Measurements from ENCODE around the gene DNAH10. TPM values are rescaled to one million over a fixed set of nuclear protein-coding genes. Genes with fewer than 3 reads are reported as not detected.
"Not testable (repeated sequence)": the region's sequence is repeated elsewhere in the genome, so short reads cannot be mapped to it uniquely, and the experiment has no call there.

Gene DNAH10
- total RNA-seq, 1 experiment from 2014 or later = 0.74 TPM

DNA sequence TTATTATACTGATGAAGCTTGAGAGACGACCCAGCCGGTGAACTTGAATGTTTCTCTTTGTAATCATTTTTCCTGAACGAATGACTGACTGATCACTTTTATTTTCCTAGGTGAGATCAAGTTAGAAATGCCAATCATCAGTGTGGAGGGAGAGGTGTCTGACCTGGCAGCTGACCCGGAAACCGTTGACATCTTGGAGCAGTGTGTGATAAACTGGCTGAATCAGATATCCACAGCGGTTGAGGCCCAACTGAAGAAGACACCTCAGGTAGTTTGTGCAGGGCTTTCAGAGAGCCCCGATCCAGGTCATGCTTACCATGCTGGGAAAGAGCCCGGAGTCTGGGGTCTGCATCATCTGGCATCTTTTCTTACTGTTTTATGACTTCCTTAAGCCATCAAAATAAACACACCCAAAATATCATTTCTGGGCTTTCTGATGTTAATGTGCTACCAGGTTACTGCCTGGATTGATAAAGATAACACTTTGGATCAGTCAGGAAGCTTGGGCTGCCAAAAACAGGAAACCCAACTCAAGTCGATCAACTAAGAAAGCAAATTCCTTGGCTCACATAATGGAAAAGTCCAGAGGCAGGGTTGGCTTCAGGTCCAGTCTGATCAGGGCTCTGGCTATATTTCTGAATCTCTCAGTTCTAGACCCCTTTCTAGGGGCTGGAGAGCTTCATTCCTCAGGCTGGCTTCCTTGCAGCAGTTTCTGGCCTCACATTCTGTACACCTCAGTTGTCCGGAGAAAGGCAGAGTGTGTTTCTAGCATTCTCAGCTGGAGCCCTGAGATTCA is 21.1 kb downstream of the DNAH10 start:
- no peak for DNase-seq (ENCODE audit: low read depth)
- in situ Hi-C loops (cut with HindIII; ENCODE audit: low pct_unique_long_range_greater_than_20kb, low sequenced_read_pairs) = no loop called here

DNA sequence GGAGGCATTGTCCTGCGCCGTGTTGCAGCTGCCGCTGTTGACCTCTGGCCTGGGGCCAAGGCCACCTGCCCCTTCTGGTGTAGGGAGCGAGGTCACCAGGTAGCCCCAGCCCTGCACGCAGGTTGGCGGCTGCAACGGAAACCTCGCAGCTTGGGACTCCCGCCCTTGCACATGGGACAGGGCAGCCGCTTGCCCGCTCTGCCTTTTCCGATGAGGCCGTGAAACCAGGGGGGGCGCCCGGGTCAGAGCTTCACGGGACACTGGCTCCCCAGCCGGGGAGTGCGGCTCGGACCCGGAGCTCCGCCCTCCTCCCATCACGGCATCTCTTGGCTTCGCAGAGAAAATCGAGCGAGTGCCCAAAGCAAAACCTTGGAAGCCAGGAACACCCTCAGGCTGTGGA is 25.4 kb downstream of the DNAH10 start:
- in situ Hi-C loops (cut with HindIII; ENCODE audit: low pct_unique_long_range_greater_than_20kb, low sequenced_read_pairs) = no loop called here
- no peak for DNase-seq (ENCODE audit: low read depth)

DNA sequence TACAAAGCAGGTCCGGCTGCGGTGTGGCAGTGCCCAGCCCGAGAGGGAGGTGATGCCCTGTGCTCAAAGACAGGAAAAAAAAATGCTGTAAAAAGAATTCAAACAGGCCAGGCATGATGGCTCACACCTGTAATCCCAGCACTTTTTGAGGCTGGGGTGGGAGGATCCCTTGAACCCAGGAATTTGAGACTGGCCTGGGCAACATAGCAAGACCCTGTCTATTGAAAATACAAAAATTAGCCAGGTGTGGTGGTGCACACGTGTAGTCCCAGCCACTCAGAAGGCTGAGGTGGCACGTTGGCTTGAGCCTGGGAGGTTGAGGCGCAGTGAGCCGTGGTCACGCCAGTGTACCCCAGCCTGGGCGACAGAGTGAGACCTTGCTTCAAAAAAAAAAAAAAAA is 26.4 kb downstream of the DNAH10 start:
- in situ Hi-C loops (cut with HindIII; ENCODE audit: low pct_unique_long_range_greater_than_20kb, low sequenced_read_pairs) = no loop called here
- DNase-seq (ENCODE audit: low read depth) = no peak

DNA sequence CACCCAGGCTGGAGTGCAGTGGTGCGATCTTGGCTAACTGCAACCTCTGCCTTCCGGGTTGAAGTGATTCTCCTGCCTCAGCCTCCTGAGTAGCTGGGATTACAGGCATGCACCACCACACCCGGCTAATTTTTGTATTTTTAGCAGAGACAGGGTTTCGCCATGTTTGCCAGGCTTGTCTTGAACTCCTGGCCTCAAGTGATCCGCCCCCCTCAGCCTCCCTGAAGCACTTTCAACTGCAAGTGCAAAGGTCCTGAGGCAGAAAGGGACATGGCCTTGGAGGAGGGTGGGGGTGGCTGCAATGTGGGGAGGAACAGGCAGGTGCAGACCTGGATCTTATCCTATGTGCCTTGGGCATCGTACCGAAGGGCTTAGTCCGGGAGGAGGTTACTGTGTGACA is 27.3 kb downstream of the DNAH10 start:
- DNase-seq (ENCODE audit: low read depth); in situ Hi-C loops (cut with HindIII; ENCODE audit: low pct_unique_long_range_greater_than_20kb, low sequenced_read_pairs): not testable (repeated sequence)

DNA sequence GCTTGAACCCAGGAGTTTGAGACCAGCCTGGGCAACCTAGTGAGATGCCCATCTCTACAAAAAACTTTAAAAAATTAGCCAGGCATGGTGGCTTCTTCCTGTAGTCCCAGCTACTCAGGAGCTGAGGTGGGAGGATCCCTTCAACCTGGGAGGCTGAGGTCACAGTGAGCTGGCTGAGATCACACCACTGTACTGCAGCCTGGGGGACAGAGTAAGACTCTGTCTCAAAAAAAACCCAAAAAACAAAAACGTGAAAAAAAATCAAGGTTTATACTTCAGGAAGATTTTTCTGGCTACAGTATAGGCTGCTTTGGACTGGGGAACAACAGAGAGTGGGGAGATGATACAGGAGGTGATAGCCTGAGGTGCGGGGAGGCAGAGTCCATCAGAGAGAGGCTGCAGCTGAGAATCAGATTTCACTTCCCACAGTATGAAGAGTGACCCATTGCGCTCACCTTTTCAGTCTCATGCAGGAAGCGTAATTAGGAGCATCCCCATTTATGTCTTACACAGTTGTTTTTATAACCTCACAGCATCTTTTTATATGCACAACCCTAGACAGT is 28.9 kb downstream of the DNAH10 start:
- in situ Hi-C loops (cut with HindIII; ENCODE audit: low pct_unique_long_range_greater_than_20kb, low sequenced_read_pairs) = no loop called here
- no peak for DNase-seq (ENCODE audit: low read depth)

DNA sequence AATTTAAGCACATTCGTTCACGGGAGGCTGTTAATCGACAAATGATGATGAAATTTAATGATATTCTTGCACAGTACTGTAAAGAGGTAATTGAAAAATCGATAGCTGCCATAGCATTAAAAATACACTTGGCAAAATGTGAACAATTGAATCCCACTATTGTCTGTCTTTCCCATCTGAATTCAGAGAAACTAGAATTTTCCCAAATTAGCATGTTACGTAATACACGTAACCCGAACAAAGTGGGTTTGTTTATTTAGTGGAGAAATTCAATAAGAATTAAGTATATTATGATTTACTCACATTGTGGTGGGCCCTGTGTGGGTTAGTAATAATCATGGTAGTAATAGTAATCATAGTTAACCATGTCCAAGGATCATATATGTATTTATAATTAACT is 31.9 kb downstream of the DNAH10 start:
- in situ Hi-C loops (cut with HindIII; ENCODE audit: low pct_unique_long_range_greater_than_20kb, low sequenced_read_pairs) = no loop called here

DNA sequence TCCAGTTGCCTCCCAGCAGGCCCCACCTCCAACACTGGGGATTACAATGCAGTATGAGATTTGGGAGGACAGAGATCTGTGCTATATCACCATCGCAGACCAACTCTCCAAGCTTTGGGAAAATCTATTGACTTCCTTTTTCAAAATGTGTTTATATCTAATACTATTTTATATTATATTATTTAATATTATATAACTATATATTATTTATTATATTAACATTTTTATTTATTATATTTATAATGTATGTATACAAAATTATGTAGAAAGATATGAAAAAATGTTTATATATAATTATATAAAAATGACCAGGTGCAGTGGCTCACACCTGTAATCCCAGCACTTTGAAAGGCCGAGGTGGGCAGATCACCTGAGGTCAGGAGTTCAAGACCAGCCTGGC is 36.4 kb downstream of the DNAH10 start:
- no peak for DNase-seq (ENCODE audit: low read depth)
- in situ Hi-C loops (cut with HindIII; ENCODE audit: low pct_unique_long_range_greater_than_20kb, low sequenced_read_pairs) = no loop called here

More for the DNA sequence above, 31.9 kb downstream of the DNAH10 start:
- DNase-seq (ENCODE audit: low read depth) = no peak

DNA sequence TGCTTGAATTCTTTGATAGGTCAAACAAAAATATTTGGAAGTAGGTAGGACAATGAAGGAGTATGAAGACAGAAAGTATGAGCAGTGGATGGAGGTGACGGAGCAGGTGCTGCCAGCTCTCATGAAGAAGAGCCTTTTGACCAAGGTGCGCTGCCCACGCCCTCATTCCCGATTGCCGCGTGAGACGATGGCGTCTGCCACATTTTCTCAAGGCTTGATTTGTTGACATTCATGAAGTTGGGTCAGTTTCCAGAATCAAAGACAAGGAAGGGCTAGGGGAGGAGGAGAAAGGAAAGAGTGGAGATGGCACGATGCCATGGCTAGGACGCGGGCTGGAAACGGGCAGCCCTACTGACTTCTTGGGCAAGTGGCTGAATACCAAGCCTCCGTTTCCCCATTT is 37.1 kb downstream of the DNAH10 start:
- in situ Hi-C loops (cut with HindIII; ENCODE audit: low pct_unique_long_range_greater_than_20kb, low sequenced_read_pairs) = no loop called here
- DNase-seq (ENCODE audit: low read depth) = no peak

DNA sequence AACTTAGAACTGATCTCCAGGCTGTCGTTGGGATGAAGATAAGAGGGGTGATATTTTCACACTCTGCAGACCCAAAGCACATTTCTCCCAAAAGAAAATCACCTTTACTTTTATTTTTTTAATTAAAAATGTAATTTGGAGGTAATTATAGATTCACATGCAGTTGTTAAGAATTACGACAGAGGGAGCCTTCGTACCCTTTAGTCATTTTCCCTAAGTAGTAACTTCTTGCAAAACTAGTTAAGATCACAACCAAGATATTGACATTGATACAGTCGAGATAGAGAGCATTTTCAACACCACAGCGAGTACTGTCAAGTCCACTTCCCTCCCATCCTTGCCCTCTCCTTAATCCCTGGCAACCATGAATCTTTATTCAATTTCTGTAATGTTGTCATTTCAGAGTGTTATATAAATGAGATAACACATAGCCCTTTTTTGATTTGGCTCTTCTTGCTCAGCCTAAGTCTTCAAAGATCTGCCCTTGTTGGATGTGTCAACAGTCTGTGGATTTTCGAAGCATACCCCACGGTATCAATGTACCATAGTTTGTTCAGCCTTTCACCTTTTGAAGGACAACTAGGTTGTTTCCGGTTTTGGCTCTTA is 39.6 kb downstream of the DNAH10 start:
- in situ Hi-C loops (cut with HindIII; ENCODE audit: low pct_unique_long_range_greater_than_20kb, low sequenced_read_pairs) = no loop called here
- DNase-seq (ENCODE audit: low read depth) = no peak

DNA sequence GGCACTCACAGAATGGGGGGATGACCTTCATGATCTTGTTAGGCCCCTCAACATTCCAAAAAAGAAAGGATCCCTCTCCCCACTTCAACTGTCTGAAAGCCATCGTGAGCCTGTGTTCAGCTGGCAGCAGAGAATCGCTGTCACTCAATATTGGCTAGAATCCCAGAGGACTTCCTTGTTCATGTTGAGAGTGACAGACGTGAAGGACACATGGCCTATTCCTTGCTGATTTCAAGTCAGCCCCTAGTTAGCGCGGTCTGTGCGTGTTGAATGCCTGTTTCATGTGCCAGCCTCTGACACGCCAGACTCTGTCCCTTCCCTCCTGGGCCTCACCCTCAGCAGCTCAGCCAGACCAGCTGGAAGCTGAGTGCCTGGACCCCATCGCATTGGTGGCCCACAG is 43.1 kb downstream of the DNAH10 start:
- in situ Hi-C loops (cut with HindIII; ENCODE audit: low pct_unique_long_range_greater_than_20kb, low sequenced_read_pairs) = no loop called here
- DNase-seq (ENCODE audit: low read depth) = no peak

DNA sequence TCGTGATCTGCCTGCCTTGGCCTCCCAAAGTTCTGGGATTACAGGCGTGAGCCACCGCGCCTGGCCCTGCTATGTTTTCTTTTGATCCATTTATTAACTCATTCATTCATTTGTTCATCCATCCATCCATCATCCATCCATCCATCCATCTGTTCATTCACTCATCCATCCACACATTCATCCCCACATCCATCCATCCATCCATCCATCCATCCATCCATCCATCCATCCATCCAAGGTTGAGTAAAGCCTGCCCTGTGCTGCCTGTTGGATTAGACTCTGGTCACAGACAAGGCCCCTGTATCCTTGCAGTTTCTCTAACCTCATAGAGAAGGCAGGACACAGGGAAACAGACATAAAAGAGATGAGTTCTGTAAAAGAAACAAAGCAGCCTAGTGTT is 44.9 kb downstream of the DNAH10 start:
- in situ Hi-C loops (cut with HindIII; ENCODE audit: low pct_unique_long_range_greater_than_20kb, low sequenced_read_pairs) = no loop called here

DNA sequence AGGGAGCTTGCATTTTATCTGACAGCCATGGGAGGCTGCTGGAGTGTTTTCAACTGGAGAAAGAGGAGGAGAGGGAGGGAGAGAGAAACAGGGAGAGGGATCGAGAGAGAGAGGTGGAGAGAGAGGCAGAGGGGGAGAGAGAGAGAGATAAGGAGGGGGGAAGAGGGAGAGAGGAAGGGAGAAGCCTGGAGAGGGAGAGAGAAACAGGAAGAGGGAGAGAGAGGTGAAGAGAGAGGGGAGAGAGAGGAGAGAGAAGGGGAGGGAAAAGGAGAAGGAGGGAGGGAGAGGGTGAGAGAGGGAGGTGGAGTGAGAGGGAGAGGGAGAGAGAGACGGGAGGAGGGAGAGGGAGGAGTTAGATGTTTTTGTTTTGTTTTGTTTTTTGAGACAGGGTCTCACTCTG is 45.6 kb downstream of the DNAH10 start:
- no peak for DNase-seq (ENCODE audit: low read depth)
- in situ Hi-C loops (cut with HindIII; ENCODE audit: low pct_unique_long_range_greater_than_20kb, low sequenced_read_pairs) = no loop called here

More for the DNA sequence above, 44.9 kb downstream of the DNAH10 start:
- DNase-seq (ENCODE audit: low read depth) = no peak

DNA sequence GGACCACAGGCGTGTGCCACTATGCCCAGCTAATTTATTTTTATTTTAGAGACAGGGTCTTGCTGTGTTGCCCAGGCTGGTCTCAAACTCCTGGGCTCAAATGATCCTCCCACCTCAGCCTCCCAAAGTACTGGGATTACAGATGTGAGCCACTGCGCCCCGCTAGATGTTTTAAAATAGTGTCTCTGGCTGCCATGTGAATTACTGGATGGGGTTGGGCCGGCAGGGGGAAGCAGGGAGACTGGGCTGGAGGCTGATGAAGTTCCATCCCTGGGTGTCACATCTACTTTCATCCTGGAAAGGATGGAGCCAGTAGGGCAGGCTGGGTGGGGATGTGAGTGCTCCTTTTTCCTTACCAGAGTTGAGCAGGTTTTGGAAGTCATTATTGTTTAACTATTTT is 46.1 kb downstream of the DNAH10 start:
- no peak for DNase-seq (ENCODE audit: low read depth)
- in situ Hi-C loops (cut with HindIII; ENCODE audit: low pct_unique_long_range_greater_than_20kb, low sequenced_read_pairs) = no loop called here

DNA sequence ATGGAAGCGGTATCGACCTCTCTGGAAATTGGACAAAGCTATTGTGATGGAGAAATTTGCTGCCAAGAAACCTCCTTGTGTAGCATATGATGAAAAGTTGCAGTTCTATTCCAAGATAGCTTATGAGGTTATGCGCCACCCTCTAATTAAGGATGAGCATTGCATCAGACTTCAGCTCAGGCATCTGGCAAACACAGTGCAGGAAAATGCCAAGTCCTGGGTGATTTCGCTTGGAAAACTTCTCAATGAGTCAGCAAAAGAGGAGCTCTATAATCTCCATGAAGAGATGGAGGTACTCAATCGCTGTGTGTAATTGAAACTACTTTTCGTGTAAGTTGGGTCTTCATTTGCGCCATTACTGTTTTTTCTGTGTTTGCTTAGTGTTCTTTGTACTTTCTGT is 51.2 kb downstream of the DNAH10 start:
- DNase-seq (ENCODE audit: low read depth) = no peak
- in situ Hi-C loops (cut with HindIII; ENCODE audit: low pct_unique_long_range_greater_than_20kb, low sequenced_read_pairs) = no loop called here

DNA sequence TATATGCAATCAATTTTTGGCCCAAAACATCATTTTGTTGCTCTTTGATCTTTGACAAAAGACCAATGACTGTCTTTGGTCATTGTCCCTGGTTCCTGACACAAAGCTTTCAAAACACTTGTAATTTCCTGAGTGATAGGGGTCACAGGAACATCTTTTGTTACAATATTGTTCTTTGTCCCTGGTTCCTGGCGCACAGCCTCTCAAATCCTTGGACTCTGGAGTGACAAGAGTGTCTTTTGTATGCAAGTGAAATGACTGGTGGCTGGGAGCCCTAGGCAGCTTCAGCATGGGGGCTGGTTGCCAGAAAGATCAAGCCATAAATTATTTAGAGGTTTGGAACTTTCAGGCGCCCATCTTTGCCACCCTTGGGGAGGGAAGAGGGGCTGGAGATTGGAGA is 53.9 kb downstream of the DNAH10 start:
- in situ Hi-C loops (cut with HindIII; ENCODE audit: low pct_unique_long_range_greater_than_20kb, low sequenced_read_pairs) = no loop called here

DNA sequence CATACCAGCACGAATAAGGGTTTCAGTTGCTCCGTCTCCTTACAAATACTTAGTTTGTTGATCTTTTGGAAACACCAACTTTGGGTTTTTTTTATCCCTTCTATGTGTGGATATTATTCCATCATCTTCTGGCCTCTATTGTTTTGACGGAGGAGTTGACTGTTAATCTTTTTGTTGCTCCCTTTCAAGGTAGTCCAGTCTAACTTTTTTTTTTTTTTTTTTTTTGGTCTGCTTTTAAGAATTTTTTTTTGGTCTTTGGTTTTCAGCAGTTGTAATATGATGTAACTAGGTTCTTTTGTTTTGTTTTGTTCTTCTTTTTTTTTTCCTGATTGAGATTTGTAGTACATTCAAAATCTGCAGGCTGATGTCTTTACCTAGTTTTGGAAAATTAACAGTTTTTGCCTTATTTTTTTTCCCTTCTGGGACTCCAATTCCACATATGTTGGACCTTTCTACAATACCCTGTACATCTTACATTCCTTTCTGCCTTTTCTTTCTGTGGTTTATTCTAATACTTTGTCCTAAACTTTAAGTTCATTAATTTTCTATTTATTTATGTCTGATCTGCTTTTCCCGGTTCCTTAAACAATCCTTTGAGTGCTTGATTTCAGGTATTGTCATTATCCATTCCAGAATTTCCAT is 54.9 kb downstream of the DNAH10 start:
- in situ Hi-C loops (cut with HindIII; ENCODE audit: low pct_unique_long_range_greater_than_20kb, low sequenced_read_pairs) = no loop called here
- DNase-seq (ENCODE audit: low read depth) = no peak

More for the DNA sequence above, 53.9 kb downstream of the DNAH10 start:
- no peak for DNase-seq (ENCODE audit: low read depth)

DNA sequence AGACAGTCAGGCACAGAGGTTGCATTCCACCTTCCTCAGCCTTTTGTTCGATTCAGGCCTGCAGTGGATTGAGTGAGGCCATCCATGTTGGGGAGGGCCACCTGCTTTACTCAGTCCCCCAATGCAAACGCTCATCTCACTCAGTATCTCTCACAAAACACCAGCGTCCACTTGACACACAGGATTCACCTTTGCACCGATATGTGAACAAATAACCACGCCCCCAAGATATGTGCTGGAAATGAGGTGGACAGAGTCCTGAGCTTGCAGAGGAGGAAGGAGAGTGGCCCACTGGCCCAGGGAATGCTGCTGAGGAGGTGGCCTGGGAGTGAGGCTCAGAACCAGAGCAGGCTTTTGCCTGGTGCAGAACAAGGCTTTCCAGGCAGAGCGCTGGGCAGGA is 60.7 kb downstream of the DNAH10 start:
- in situ Hi-C loops (cut with HindIII; ENCODE audit: low pct_unique_long_range_greater_than_20kb, low sequenced_read_pairs) = no loop called here
- no peak for DNase-seq (ENCODE audit: low read depth)

DNA sequence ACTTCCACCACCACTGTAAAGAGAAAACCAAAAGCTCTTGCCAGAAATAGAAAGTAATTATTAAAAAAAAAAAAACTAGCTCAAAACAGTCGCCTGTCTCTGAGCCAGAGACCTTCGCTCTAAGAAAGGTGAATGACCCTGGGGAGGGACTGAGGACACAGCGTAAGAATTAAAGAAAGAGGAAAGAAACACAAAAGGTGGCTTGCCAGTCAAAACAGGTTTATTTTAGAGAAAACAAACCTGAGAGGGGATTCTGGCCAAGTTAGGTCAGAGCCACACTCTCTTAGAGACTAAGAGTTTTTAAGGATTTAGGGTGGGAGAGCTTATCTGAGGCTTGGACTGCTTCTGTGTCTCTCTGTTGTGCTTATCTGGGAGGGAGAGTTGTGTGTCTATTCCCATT is 66.0 kb downstream of the DNAH10 start:
- DNase-seq (ENCODE audit: low read depth) = no peak
- in situ Hi-C loops (cut with HindIII; ENCODE audit: low pct_unique_long_range_greater_than_20kb, low sequenced_read_pairs) = no loop called here

DNA sequence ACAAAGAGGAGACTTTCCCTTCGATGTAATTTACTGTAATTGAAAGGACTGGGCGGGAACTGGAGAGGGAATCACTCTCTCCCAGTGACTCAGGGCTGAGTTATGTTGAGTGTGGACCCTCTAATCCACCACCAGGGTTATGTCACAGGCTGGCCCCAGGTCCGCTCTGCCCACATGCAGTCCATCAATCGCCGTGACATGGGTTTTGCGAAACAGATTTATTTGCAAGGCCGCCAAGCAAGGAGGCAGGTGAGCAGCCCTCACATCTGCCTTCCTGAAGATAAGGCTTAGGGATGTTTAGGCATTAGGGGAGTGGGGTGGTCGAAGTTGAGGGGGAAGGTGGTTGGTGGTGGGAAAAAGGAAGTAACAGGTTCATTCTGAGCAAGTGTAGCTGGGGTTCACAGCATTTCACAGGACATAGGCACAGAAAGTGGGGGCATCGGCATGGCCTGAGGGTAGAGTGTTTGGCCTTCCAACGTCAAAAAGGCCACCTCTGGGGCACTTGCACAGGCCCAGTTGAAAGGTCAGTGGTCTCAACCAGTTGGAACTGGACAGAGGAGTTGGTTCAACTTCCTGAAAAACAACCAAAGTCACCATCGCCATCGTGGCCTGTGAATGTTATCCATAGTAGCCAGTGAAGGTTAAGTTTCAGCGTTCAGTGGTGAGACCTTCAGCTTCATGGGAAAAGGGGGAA is 66.9 kb downstream of the DNAH10 start:
- DNase-seq (ENCODE audit: low read depth) = no peak
- in situ Hi-C loops (cut with HindIII; ENCODE audit: low pct_unique_long_range_greater_than_20kb, low sequenced_read_pairs) = no loop called here
